ENCODE measurements around the gene CRHR2. TPM values are rescaled to one million over a fixed set of nuclear protein-coding genes. Genes with fewer than 3 reads are reported as not detected.

Gene CRHR2
- polyA plus RNA-seq, 1 of the 3 experiments (the other 2 are of a cell fraction): not detected

GRCh38 chr7:30729642-30730041 is 47.4 kb upstream of the CRHR2 start (continued):
- TF ChIP-seq, protein P1, sequence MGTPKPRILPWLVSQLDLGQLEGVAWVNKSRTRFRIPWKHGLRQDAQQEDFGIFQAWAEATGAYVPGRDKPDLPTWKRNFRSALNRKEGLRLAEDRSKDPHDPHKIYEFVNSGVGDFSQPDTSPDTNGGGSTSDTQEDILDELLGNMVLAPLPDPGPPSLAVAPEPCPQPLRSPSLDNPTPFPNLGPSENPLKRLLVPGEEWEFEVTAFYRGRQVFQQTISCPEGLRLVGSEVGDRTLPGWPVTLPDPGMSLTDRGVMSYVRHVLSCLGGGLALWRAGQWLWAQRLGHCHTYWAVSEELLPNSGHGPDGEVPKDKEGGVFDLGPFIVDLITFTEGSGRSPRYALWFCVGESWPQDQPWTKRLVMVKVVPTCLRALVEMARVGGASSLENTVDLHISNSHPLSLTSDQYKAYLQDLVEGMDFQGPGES (IDR thresholded peaks at IDR 0.05; ENCODE audit: low read depth, low read length): no peak
- TF ChIP-seq RCOR1 (IDR thresholded peaks at IDR 0.05; ENCODE audit: low read length): no peak

- H3K9ac ChIP-seq: no peak overlapping the region
- H3F3A ChIP-seq (replicated peaks; ENCODE audit: insufficient read depth): no peaks in the 10 kb centered on the region
- TF ChIP-seq SMC3 (IDR thresholded peaks at IDR 0.05; ENCODE audit: low read depth, low read length): no peak
- TF ChIP-seq TAF1 (IDR thresholded peaks at IDR 0.05; ENCODE audit: borderline replicate concordance, low read depth, low read length): no peak
- no peak for TF ChIP-seq POLR2AphosphoS5 (IDR thresholded peaks at IDR 0.05; ENCODE audit: low read depth, low read length)
- no peak for TF ChIP-seq MEF2A (IDR thresholded peaks at IDR 0.05; ENCODE audit: borderline replicate concordance, low read depth)
- H3K9me2 ChIP-seq: no peaks in the 10 kb centered on the region
- POLR2A ChIA-PET: no interaction called here
- H2AFZ ChIP-seq (ENCODE audit: low read depth): no peak overlapping the region
- no peaks in the 10 kb centered on the region for H4K20me1 ChIP-seq (ENCODE audit: insufficient read depth)
- no peaks in the 10 kb centered on the region for H3K36me3 ChIP-seq (replicated peaks in 1 of 2; ENCODE audit: control insufficient read depth in 1 of 2, insufficient read depth in 2 of 2, low read length in 1 of 2)
- H3K9me3 ChIP-seq: no peaks in the 10 kb centered on the region
- CTCF ChIA-PET: interaction anchor here (1.4 to 3.8 kb wide), 4 partner anchors 11 to 26 kb away, joined by 3 to 47 read pairs (median 10); no protein-coding TSS in a partner anchor
- DNase-seq: no peak
- no peaks in the 10 kb centered on the region for H3K79me2 ChIP-seq (ENCODE audit: insufficient read depth)
- H3K4me2 ChIP-seq: no peak overlapping the region
- H3K27ac ChIP-seq (ENCODE audit: low read depth in 2 of 2, low read length in 1 of 2): no peak overlapping the region
- H3K4me3 ChIP-seq (ENCODE audit: low read depth in 2 of 2, low read length in 1 of 2): no peak overlapping the region
- H3K4me1 ChIP-seq (ENCODE audit: control insufficient read depth in 1 of 2, insufficient read depth in 2 of 2, low read depth in 1 of 2, low read length in 1 of 2): peaks cover 0 to 5% of the 10 kb centered on the region in 2 experiments; a peak in 1 of 4 replicates
- H3K27me3 ChIP-seq (ENCODE audit: insufficient read depth): peaks cover 46% of the 10 kb centered on the region
- 42% methylated on average over 6 of the region's 6 CpGs for WGBS (ENCODE audit: low lambda C conversion rate)
Observed at GRCh38 chr7:30728591-30729100, 46.4 kb upstream of the CRHR2 start.

GRCh38 chr7:30727061-30727945 is 45.0 kb upstream of the CRHR2 start:
- no peak overlapping the region for H3K4me2 ChIP-seq
- H3K36me3 ChIP-seq (replicated peaks in 1 of 2; ENCODE audit: control insufficient read depth in 1 of 2, insufficient read depth in 2 of 2, low read length in 1 of 2): no peaks in the 10 kb centered on the region
- H3K27ac ChIP-seq (ENCODE audit: low read depth in 2 of 2, low read length in 1 of 2): no peak overlapping the region
- peaks cover 46% of the 10 kb centered on the region for H3K27me3 ChIP-seq (ENCODE audit: insufficient read depth)
- TF ChIP-seq ELF1 (IDR thresholded peaks at IDR 0.05) (no peak), TCF12 (IDR thresholded peaks at IDR 0.05) (no peak), SIN3A (IDR thresholded peaks at IDR 0.05; ENCODE audit: borderline replicate concordance, low read depth, low read length) (no peak), FOXJ3 (CRISPR knock-in tag; IDR thresholded peaks at IDR 0.05) (no peak), GATA2 (CRISPR knock-in tag; IDR thresholded peaks at IDR 0.05) (no peak), GABPA (IDR thresholded peaks at IDR 0.05; ENCODE audit: low read depth) (no peak), FOSL2 (IDR thresholded peaks at IDR 0.05; ENCODE audit: borderline replicate concordance, low read depth) (no peak), NFIC (IDR thresholded peaks at IDR 0.05; ENCODE audit: borderline replicate concordance) (no peak), RXRA (IDR thresholded peaks at IDR 0.05; ENCODE audit: borderline replicate concordance, low read depth) (no peak), MAX (IDR thresholded peaks at IDR 0.05; ENCODE audit: low read depth) (no peak), YY1 (IDR thresholded peaks at IDR 0.05; ENCODE audit: low read depth) (no peak), SMC3 (IDR thresholded peaks at IDR 0.05; ENCODE audit: low read depth, low read length) (no peak)
- TF ChIP-seq, protein P2, sequence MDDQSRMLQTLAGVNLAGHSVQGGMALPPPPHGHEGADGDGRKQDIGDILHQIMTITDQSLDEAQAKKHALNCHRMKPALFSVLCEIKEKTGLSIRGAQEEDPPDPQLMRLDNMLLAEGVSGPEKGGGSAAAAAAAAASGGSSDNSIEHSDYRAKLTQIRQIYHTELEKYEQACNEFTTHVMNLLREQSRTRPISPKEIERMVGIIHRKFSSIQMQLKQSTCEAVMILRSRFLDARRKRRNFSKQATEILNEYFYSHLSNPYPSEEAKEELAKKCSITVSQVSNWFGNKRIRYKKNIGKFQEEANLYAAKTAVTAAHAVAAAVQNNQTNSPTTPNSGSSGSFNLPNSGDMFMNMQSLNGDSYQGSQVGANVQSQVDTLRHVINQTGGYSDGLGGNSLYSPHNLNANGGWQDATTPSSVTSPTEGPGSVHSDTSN (IDR thresholded peaks at IDR 0.05): no peak
- TF ChIP-seq, protein P1 (IDR thresholded peaks at IDR 0.05; ENCODE audit: low read depth, low read length): no peak
- H3K4me3 ChIP-seq (ENCODE audit: low read depth in 2 of 2, low read length in 1 of 2): no peak overlapping the region
- no peaks in the 10 kb centered on the region for H3F3A ChIP-seq (replicated peaks; ENCODE audit: insufficient read depth)
- H4K20me1 ChIP-seq (ENCODE audit: insufficient read depth): no peaks in the 10 kb centered on the region
- H3K4me1 ChIP-seq (ENCODE audit: control insufficient read depth in 1 of 2, insufficient read depth in 2 of 2, low read depth in 1 of 2, low read length in 1 of 2): peaks cover 0 to 5% of the 10 kb centered on the region in 2 experiments; a peak in 1 of 4 replicates
- H2AFZ ChIP-seq (ENCODE audit: low read depth): no peak overlapping the region
- POLR2A ChIA-PET: no interaction called here
- CTCF ChIA-PET: interaction anchor here (1.2 to 2.3 kb wide), 4 partner anchors 11 to 45 kb away, joined by 3 to 18 read pairs (median 6); partner anchors contain the start of gene CRHR2
- no peaks in the 10 kb centered on the region for H3K79me2 ChIP-seq (ENCODE audit: insufficient read depth)
- WGBS (ENCODE audit: low lambda C conversion rate): 46% methylated on average over 8 of the region's 8 CpGs
- no peak for DNase-seq
- H3K9me3 ChIP-seq: no peaks in the 10 kb centered on the region
- no peak overlapping the region for H3K9ac ChIP-seq
- no peaks in the 10 kb centered on the region for H3K9me2 ChIP-seq
